Ovary (tissue), 9 donors: ENCODE measurements around the gene IDH2. TPM values are rescaled to one million over a fixed set of nuclear protein-coding genes. Genes with fewer than 3 reads are reported as not detected.

Experiments
- DNase-seq, 5 donors: peaks; one replicate each; pipeline ENCODE4 v3.0.0-alpha.2; 2019 to 2020
- H3K27ac ChIP-seq, 2 donors: fragments of 200-600 bp; one replicate each; pipeline versions ENCODE4 v1.5.1 to v1.8.0; 2019 to 2022
- H3K27me3 ChIP-seq: fragments of 200-600 bp; one replicate; pipeline ENCODE4 v1.8.0; 2022
- H3K36me3 ChIP-seq: fragments of 200-600 bp; sonication (generic); one replicate; pipeline ENCODE4 v1.5.1; 2019
- H3K4me1 ChIP-seq: one replicate; pipeline ENCODE4 v1.8.1; 2013; ENCODE audit warnings: mild to moderate bottlenecking, moderate library complexity; ENCODE audit not compliant: insufficient read depth
- H3K4me3 ChIP-seq: fragments of 200-600 bp; sonication (generic); one replicate; pipeline ENCODE4 v1.5.1; 2017
- H3K9me3 ChIP-seq, 2 donors: fragments of 200-600 bp in 1 of 2; sonication (generic) in 1 of 2; one replicate each; pipeline versions ENCODE4 v1.5.1 to v1.8.1; 2013 to 2019; ENCODE audit warnings: mild to moderate bottlenecking in 1 of 2, moderate library complexity in 1 of 2
- CTCF ChIP-seq, 3 donors: fragments of 450-650 bp in 2 of 3; fragments of 200-600 bp in 1 of 3; IDR thresholded peaks; one replicate each; pipeline versions ENCODE4 v1.5.1 to v1.8.0; 2016 to 2022; ENCODE audit warnings: antibody characterized with exemption in 3 of 3, mild to moderate bottlenecking in 1 of 3
- EP300 ChIP-seq: sonication (generic); formaldehyde crosslinking; IDR thresholded peaks from one replicate; pipeline ENCODE4 v1.6.1; 2017; ENCODE audit warnings: antibody characterized with exemption
- POLR2A ChIP-seq: fragments of 450-650 bp; IDR thresholded peaks from one replicate; pipeline ENCODE4 v1.6.1; 2017; ENCODE audit warnings: antibody characterized with exemption, mild to moderate bottlenecking, moderate library complexity
- WGBS, 3 donors: extraction: QIAGEN DNeasy Blood & Tissue Kit in 1 of 3; methylation state at CpG; one replicate each; pipeline versions ENCODE4 v1.1.5 to v1.1.7; 2013 to 2017; 5-methylcytosine and 5-hydroxymethylcytosine counted together
- intact Hi-C, 4 donors: fragments of 100-400 bp; cut with DNase I; formaldehyde crosslinking; loops; one replicate each; pipeline versions ENCODE4 v1.11.0 to v1.15.1; 2022 to 2023
- polyA plus RNA-seq, 2 donors: library from polyadenylated mRNA; stranded (reverse); fragments of 200-250 nt in 1 of 2; fragments of 350-450 nt in 1 of 2; fragmentation: Illumina TruSeq in 1 of 2; extraction: RNeasy Lipid Tissue Mini Kit (QIAGEN cat#74804) in 1 of 2; gene quantifications; one replicate each; pipeline ENCODE4 v1.2.3, GENCODE V29; 2013 to 2014
- total RNA-seq, 7 donors: library from RNA; depleted of rRNA in 2 of 7; stranded (reverse); fragments of >200 nt in 2 of 7; fragmentation: NEBNext Ultra II Directional in 3 of 7; extraction: Animal tissue kit (Norgen Biotek cat#: 25700) in 3 of 7; gene quantifications; one replicate each; pipeline versions ENCODE4 v1.1.0 to v1.2.4, GENCODE V29; 2016 to 2023
- donor health status: DM: no; HTN: no; CAD: no; lungs with moderate emphysema.
- donor health status: DM: no; HTN: no; CAD: no.
- donor health status: Bipolar disorder and iron deficiency.
- donor health status: DM: yes; HTN: yes; CAD: no.
- donor health status: DM: no; HTN: no; CAD: no.
- donor health status: DM: yes; HTN: yes; CAD: no.

Gene IDH2
- total and polyA plus RNA-seq, 9 donors: 13.7 to 44.6 (median 25.4) TPM

GRCh38 chr15:90080818-90081393 lies 21.4 kb downstream of the IDH2 start:
- intact Hi-C loops: loop anchor here in 1 of 4 donors (10.0 kb wide), 2 partner anchors 144 to 176 kb away; no protein-coding TSS in a partner anchor
- TF ChIP-seq POLR2A (no peak), CTCF (IDR thresholded peaks at IDR 0.05) (no peak), EP300 (no peak)
- no peak overlapping the region for H3K4me3 ChIP-seq
- no peaks in the 10 kb centered on the region for H3K4me1 ChIP-seq
- 86 to 88% (median 87%) methylated on average over 11 of the region's 11 CpGs for WGBS, 3 donors
- H3K27ac ChIP-seq: no peak overlapping the region
- no peak for DNase-seq
- no peaks in the 10 kb centered on the region for H3K9me3 ChIP-seq
- H3K27me3 ChIP-seq: no peaks in the 10 kb centered on the region
- H3K36me3 ChIP-seq: no peaks in the 10 kb centered on the region

GRCh38 chr15:90080458-90080755 lies 21.9 kb downstream of the IDH2 start:
- 82 to 87% (median 83%) methylated on average over 9 of the region's 9 CpGs for WGBS, 3 donors
- Histone ChIP-seq H3K4me3 (no peak overlapping the region), H3K27me3 (no peaks in the 10 kb centered on the region), H3K4me1 (no peaks in the 10 kb centered on the region), H3K9me3 (no peaks in the 10 kb centered on the region), H3K36me3 (no peaks in the 10 kb centered on the region), H3K27ac (no peak overlapping the region)
- no peak for DNase-seq
- intact Hi-C loops: loop anchor here in 1 of 4 donors (10.0 kb wide), 2 partner anchors 144 to 176 kb away; no protein-coding TSS in a partner anchor
- no peak for TF ChIP-seq CTCF (IDR thresholded peaks at IDR 0.05)
- no peak for TF ChIP-seq POLR2A
- TF ChIP-seq EP300: no peak

- Histone ChIP-seq H3K4me1 (no peaks in the 10 kb centered on the region), H3K4me3 (no peak overlapping the region), H3K27me3 (no peaks in the 10 kb centered on the region), H3K36me3 (no peaks in the 10 kb centered on the region), H3K27ac (no peak overlapping the region), H3K9me3 (no peaks in the 10 kb centered on the region)
- intact Hi-C loops: loop anchor here in 3 of 4 donors (10.0 kb wide), 5 partner anchors 145 to 335 kb away; partner anchors contain the start of gene AP3S2 (in 1 of the 3)
- TF ChIP-seq EP300: no peak
- TF ChIP-seq CTCF (IDR thresholded peaks at IDR 0.05): no peak
- TF ChIP-seq POLR2A: no peak
- 84 to 86% (median 85%) methylated on average over 25 to 28 of the region's 28 CpGs for whole genome bisulfite sequencing, 3 donors
- DNase-seq: no peak
Measured at GRCh38 chr15:90079619-90080457, 22.4 kb downstream of the IDH2 start.

GRCh38 chr15:90078965-90079364 lies 23.3 kb downstream of the IDH2 start:
- no peaks in the 10 kb centered on the region for H3K27me3 ChIP-seq
- TF ChIP-seq EP300 (no peak), CTCF (IDR thresholded peaks at IDR 0.05) (no peak), POLR2A (no peak)
- no peak overlapping the region for H3K27ac ChIP-seq
- no peak overlapping the region for H3K4me3 ChIP-seq
- no peaks in the 10 kb centered on the region for H3K9me3 ChIP-seq
- intact Hi-C loops: loop anchor here in 3 of 4 donors (10.0 kb wide), 4 partner anchors 174 to 334 kb away; partner anchors contain the start of gene AP3S2 (in 1 of the 3)
- WGBS, 3 donors: 80 to 88% (median 84%) methylated on average over 7 of the region's 7 CpGs
- no peaks in the 10 kb centered on the region for H3K4me1 ChIP-seq
- H3K36me3 ChIP-seq: no peaks in the 10 kb centered on the region
- DNase-seq: no peak
